Kidney (tissue), 14 donors: ENCODE measurements around the gene NID1. TPM values are rescaled to one million over a fixed set of nuclear protein-coding genes. Genes with fewer than 3 reads are reported as not detected.

ENCODE experiments used
- DNase-seq, 5 donors: peaks; one replicate each; pipeline ENCODE4 v3.0.0-alpha.2; 2013 to 2020
- FAIRE-seq: peaks from 2 replicates; lab custom pipeline; 2012; peaks lifted over from hg19 to GRCh38; lab: Jason Lieb, UNC
- H3K27ac ChIP-seq, 2 donors: one replicate each; pipeline ENCODE4 v1.7.0; 2013; ENCODE audit warnings: low read depth in 2 of 2, low read length in 2 of 2, inconsistent platforms in 1 of 2
- H3K27me3 ChIP-seq: one replicate; pipeline ENCODE4 v1.7.1; 2013; ENCODE audit warnings: low read length, inconsistent platforms; ENCODE audit not compliant: control insufficient read depth, insufficient read depth
- H3K36me3 ChIP-seq, 3 donors: one replicate each; pipeline versions ENCODE4 v1.7.0 to v1.7.1; 2013; ENCODE audit warnings: low read length in 3 of 3, control low read depth in 1 of 3, inconsistent platforms in 1 of 3; ENCODE audit not compliant: insufficient read depth in 3 of 3, control insufficient read depth in 2 of 3
- H3K4me1 ChIP-seq, 3 donors: one replicate each; pipeline versions ENCODE4 v1.7.0 to v1.7.1; 2013; ENCODE audit warnings: low read length in 3 of 3, inconsistent platforms in 1 of 3, low read depth in 1 of 3; ENCODE audit not compliant: control insufficient read depth in 2 of 3, insufficient read depth in 2 of 3
- H3K4me3 ChIP-seq, 3 donors: one replicate each; pipeline versions ENCODE4 v1.7.0 to v1.8.1; 2013; ENCODE audit warnings: low read length in 3 of 3, control low read depth in 1 of 3, inconsistent platforms in 1 of 3
- H3K9ac ChIP-seq, 3 donors: one replicate each; pipeline versions ENCODE4 v1.7.0 to v1.7.1; 2013; ENCODE audit warnings: low read length in 3 of 3, control low read depth in 1 of 3, inconsistent platforms in 1 of 3
- H3K9me3 ChIP-seq, 3 donors: one replicate each; pipeline versions ENCODE4 v1.7.0 to v1.7.1; 2013; ENCODE audit warnings: low read length in 3 of 3, control low read depth in 1 of 3, inconsistent platforms in 1 of 3; ENCODE audit not compliant: control insufficient read depth in 2 of 3, insufficient read depth in 1 of 3
- intact Hi-C: fragments of 100-400 bp; cut with DNase I; formaldehyde crosslinking; loops from one replicate; pipeline ENCODE4 v1.11.1; 2022
- polyA plus RNA-seq: library from polyadenylated mRNA; stranded (reverse); fragments of 350-450 nt; fragmentation: Illumina TruSeq; extraction: RNeasy Lipid Tissue Mini Kit (QIAGEN cat#74804); gene quantifications from one replicate; pipeline ENCODE4 v1.2.3, GENCODE V29; 2014; ENCODE audit warnings: low read depth, low replicate concordance; ENCODE audit not compliant: insufficient read depth
- total RNA-seq: library from RNA; stranded (reverse); fragmentation: NEBNext Ultra II Directional; extraction: Animal tissue kit (Norgen Biotek cat#: 25700); gene quantifications from one replicate; pipeline ENCODE4 v1.2.1, GENCODE V29; 2021
- TF ChIP-seq, protein P1 (sequence below): IDR thresholded peaks from 3 replicates; pipeline ENCODE4 v1.5.1; 2012; ENCODE audit warnings: mild to moderate bottlenecking, moderate library complexity, borderline replicate concordance; ENCODE audit not compliant: insufficient read depth; ENCODE audit errors: extremely low read depth
- donor health status: control.
- donor health status: control.
- donor health status: control.
- donor health status: control.
- donor health status: control.
- donor health status: DM: yes; HTN: yes; CAD: no.
- donor health status: Normal renal cell carcinoma (clear cell type).

NID1 gene
- total and polyA plus RNA-seq, 2 donors from 2014 or later, result 7.4 to 70.1 TPM

DNA sequence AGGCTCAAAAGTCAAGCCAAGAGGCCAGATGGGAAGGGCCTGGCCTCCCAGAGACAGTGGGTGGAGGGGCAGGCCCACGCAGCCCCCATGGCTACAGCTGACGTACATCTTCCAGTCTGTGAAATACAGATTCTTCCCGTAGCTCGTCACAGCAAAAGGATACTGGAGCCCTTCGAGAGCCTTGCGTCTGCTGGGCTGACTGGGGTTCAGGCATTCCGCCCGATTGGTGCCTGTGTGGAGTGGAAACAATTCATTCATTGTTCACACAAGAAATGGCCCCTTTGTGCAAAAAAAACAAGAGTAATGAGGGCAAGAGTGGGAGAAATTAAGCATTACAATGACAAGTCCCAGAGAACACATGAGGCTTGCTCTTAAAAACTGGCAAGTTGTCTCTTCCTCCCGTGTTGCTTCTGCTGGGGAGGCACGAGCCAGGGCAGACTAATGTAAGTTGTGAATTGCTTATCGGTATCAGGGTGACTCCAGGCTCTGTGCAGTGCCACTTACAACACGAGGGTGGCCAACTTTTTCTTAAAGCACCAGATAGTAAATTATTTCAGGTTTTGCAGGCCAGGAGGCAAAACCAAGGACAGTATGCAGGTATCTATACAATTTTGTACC, 85.1 kb downstream of the NID1 start:
- Histone ChIP-seq H3K36me3 (peaks cover 12 to 48% (median 28%) of the 10 kb centered on the region in 3 donors), H3K9ac (no peak overlapping the region), H3K27ac (no peak overlapping the region), H3K4me1 (peaks cover 0 to 4% (median 0%) of the 10 kb centered on the region in 3 donors), H3K4me3 (no peak overlapping the region), H3K9me3 (peaks cover 0 to 7% (median 0%) of the 10 kb centered on the region in 3 donors), H3K27me3 (no peaks in the 10 kb centered on the region)
- TF ChIP-seq, protein P1, sequence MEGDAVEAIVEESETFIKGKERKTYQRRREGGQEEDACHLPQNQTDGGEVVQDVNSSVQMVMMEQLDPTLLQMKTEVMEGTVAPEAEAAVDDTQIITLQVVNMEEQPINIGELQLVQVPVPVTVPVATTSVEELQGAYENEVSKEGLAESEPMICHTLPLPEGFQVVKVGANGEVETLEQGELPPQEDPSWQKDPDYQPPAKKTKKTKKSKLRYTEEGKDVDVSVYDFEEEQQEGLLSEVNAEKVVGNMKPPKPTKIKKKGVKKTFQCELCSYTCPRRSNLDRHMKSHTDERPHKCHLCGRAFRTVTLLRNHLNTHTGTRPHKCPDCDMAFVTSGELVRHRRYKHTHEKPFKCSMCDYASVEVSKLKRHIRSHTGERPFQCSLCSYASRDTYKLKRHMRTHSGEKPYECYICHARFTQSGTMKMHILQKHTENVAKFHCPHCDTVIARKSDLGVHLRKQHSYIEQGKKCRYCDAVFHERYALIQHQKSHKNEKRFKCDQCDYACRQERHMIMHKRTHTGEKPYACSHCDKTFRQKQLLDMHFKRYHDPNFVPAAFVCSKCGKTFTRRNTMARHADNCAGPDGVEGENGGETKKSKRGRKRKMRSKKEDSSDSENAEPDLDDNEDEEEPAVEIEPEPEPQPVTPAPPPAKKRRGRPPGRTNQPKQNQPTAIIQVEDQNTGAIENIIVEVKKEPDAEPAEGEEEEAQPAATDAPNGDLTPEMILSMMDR, result no peak
- DNase-seq, result no peak
- intact Hi-C loops, result no loop called here
- FAIRE-seq, result no peak

DNA sequence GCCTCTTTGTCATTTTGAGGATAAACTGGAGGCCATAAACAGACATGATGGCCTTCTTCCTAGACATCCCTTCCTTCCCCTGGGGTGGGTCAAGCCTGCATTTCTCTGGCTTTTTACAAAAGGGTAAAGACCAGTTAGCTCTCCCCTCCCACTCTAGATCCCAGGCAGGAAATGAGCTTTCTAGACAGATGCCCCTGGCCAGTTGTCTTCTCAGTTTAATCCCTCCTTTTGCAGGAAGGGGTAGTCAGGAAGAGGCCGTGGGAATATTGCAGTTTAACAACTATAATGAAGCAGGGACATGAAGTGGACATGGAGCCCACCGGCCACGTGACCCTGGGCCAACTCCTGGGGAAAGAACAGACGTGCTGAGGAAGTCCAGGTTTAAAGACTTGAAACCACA, 85.7 kb downstream of the NID1 start:
- TF ChIP-seq, protein P1, result no peak
- Histone ChIP-seq H3K27me3 (no peaks in the 10 kb centered on the region), H3K36me3 (peaks cover 12 to 48% (median 28%) of the 10 kb centered on the region in 3 donors), H3K4me3 (no peak overlapping the region), H3K27ac (no peak overlapping the region), H3K4me1 (peaks cover 0 to 4% (median 0%) of the 10 kb centered on the region in 3 donors), H3K9ac (no peak overlapping the region), H3K9me3 (peaks cover 0 to 7% (median 0%) of the 10 kb centered on the region in 3 donors)
- DNase-seq (no peak), FAIRE-seq (no peak)
- intact Hi-C loops, result no loop called here

DNA sequence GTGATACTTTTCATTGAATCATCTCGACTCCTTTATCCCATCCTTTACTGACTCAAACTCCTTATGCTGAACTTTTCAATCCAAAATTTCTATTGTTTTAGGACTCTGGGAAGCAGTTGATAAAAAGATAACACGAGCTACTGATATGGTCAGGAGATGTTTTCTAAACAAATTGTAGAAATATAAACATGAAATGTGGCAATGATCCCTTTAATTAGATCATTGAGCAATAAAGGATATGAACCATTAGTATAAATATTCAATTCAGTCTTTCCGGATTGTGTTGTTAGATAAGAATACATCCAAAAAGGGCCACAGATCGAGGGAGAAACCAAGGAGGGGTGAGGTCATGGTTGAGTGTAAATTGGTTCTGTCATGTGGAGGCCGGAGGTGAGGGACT, 88.4 kb downstream of the NID1 start:
- H3K9ac ChIP-seq, result no peak overlapping the region
- H3K4me3 ChIP-seq, result no peak overlapping the region
- FAIRE-seq (no peak), DNase-seq (no peak)
- H3K36me3 ChIP-seq, result peaks cover 12 to 41% (median 28%) of the 10 kb centered on the region in 3 donors
- H3K9me3 ChIP-seq, result peaks cover 0 to 7% (median 0%) of the 10 kb centered on the region in 3 donors
- no peak overlapping the region for H3K27ac ChIP-seq
- intact Hi-C loops, result no loop called here
- TF ChIP-seq, protein P1, result no peak
- no peaks in the 10 kb centered on the region for H3K27me3 ChIP-seq
- peaks cover 0 to 2% (median 0%) of the 10 kb centered on the region in 3 donors for H3K4me1 ChIP-seq
